ENCODE data around the gene STRN3.
"Not testable (repeated sequence)": the region's sequence is repeated elsewhere in the genome, so short reads cannot be mapped to it uniquely, and the experiment has no call there.

Gene STRN3

GRCh38 chr14:30967364-30968098 is 58.6 kb downstream of the STRN3 start:
- DNase-seq: not testable (repeated sequence)

DNA sequence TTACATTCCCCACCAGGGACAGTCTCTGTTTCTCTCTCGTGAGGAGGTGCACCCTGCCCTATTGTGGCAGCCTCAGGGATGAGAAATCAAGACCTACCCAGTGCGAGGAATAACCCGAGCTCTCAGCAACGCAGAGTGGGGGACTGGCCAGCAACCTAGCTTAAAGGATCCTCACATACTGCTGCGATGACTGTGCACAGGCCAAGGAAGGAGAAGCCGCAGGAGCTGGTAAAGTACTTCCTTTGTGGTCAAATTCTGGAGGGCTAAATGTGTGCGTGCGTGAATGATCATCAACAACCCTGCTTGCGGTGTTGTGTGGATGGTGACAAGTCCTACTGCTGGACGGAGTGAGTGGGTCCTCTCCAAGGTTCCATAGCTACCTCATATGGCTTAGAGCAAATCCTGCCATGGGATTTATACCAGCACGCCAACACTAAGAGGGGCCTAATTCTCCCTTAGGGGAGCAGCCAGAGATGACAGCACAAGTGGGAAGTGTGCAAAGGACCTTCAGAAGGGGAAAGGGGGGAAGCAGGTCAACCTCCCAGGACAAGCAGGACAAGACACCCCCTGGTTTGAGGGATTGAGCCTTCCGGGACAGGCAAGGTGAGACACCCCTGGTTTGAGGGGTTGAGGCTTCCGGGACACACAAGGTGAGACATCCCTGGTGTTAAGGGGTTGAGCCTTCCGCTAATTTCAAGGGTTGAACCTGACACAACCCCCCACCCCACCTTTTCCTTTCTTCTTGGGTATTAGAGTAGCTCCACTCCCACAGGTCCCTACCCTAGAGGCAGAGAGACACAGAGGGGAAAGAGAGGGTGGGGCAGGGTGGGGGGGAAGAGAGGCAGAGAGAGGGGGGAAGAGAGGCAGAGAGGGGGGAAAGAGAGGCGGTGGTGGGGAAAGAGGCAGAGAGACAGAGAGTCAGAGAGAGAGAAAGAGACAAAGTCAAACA is 59.5 kb downstream of the STRN3 start:
- DNase-seq: no peak

- DNase-seq: not testable (repeated sequence)
Measured at GRCh38 chr14:30965861-30966260, 60.3 kb downstream of the STRN3 start.

DNA sequence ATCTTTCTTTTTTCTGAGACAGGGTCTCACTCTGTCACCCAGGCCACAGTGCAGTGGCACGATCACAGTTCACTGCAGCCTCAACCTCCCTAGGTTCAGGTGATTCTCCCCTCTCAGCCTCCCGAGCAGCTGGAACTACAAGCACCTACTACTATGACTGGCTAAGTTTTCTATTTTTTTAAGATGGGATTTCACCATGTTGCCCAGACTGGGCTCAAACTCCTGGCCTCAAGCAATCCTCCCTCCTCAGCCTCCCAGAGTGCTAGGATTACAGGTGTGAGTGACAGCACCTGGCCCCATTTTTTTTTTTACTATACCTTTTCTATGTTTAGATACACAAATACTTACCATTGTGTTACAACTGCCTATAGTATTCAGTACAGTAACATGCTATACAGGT is 63.6 kb downstream of the STRN3 start:
- DNase-seq: not testable (repeated sequence)

DNA sequence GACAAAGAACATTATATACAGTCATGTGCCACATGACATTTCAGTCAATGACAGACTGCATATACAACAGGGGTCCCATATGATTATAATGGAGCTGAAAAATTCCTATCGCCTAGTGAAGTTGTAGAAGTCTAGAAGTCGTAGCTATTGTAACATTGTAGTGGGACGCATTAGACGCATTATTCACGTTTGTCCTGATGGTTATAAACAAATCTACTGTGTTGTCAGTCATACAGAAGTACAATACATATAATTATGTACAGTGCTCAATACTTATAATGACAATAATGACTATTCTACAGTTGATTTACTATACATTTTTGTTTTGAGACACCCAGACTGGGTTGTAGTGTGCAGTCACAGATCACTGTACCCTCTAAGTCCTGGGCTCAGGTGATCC is 64.8 kb downstream of the STRN3 start:
- DNase-seq: no peak

GRCh38 chr14:30960216-30960615 is 66.0 kb downstream of the STRN3 start:
- no peak for DNase-seq

DNA sequence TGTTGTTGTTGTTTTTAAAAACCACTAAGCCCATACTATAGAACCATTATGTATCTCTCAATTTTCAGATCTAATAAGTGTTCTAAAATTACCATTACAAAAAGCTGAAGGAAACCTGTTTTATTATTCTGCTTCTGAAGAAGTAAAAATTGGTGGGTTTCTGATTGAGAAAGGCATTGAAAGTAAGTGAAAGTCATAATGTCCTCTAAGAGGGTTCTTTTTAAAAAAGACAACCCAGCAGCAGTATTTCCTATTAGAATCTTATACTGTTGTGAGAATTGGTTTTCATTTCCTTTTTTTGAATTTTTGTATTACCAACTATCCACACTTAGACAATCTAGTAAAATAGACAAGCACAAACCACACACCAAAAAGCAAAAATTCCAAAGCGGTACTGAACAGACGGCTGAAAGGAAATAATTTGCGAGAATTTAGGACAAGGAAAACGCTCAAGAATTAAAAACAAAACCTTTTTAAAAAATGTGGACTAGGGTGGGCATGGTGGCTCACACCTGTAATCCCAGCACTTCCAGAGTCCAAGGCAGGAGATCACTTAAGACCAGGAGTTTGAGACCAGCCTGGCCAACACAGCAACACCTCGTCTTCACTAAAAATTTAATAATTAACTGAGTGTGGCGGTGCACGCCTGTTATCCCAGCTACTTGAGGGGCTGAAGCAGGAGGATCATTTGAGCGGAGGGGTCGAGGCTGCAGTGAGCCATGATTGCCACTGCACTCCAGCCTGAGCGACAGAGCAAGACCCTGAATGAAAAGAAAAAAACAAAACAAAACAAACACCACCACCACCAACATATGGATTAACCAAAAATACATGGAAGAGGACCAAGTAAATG is 67.4 kb downstream of the STRN3 start:
- DNase-seq: no peak

DNA sequence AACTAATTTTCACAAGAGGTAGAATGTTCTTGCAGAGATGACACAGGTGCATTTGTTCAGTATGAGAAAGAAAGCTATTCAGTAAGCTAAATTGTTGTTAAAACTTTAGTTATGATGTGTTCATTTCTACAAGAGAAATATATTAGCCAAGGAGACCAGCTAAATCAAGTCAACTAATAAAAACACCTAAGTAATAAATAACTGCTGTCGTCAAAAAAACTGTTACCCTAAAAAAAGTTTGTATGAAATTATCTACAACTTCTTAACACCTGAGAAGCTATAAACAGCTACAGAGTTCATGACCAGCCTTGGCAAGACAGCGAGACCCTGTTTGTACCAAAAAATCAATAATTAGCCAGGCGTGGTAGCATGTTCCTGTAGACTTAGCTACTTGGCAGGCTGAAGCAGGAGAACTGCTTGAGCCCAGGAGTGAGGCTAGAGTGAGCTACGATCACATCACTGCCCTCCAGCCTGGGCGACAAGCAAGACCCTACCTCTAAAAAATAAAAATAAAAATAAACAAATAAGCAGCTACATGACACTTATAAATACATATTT is 68.3 kb downstream of the STRN3 start:
- DNase-seq: no peak

DNA sequence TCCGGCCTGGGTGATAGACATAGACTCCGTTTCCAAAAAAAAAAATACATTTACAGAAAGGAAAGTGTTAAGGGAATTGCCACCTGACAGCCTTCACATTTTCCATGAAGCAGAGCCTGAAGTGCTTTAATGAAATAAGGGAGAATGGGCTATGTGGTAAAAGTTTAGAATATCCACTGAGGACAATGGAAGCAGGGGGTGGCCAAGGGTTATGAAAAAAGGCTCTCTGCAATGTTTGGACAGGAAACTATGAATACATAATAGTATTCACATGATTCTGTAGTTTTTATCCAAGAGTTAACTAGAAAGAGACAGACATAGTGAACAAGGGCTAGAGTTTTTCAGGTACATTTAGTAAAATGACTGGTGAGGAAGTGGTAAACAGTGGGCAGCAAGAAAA is 76.5 kb downstream of the STRN3 start:
- no peak for DNase-seq

DNA sequence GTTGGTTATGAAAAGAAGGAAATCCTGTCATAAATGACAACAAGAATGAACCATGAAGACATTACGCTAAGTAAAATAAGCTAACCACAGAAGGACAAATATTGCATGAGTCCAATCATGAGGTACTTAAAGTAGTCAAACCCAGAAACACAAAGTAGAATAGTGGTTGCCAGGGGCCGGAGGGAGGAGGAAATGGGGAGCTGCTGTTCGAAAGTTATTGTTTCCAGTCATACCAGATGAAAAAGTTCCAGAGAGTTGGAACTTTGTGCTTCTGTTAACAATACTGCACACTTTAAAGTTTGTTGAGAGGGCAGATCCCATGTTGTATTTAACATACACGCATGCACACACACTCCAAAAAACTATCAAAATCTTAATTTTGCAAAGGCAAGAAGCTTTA is 82.5 kb downstream of the STRN3 start:
- DNase-seq: no peak

DNA sequence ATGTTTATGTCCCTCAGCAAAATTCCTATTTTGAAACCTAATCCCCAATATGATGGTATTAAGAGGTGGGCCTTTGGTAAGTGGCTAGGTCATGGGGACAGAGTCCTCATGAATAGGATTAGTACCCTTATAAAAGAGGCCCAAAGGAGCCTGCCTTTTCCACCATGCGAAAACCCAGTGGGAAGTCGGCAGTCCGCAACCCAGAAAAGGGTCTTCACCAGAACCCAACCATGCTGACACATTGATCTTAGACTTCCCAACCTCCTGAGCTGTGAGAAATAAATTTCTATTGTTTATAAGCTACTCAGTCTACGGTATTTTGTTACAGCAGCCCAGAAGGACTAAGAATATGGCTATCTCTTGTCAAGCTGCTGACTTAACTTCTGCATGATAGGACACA is 85.3 kb downstream of the STRN3 start:
- DNase-seq: no peak

DNA sequence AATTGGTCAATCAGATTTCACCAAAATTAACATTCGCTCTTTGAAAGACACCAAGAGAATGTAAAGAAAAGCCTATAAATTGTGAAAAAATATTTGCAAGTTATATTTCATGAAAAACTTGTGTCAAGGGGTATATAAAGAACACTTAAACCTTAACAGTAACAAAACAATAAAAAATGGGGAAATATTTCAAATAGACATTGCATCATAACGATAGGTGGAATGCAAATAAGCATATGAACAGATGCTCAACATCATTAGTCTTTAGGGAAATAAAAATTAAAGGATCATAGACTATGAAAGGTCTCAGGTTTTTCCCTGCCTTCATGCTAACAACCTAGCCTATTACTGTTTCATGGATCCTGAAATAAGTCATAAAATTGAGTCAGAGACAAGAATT is 87.6 kb downstream of the STRN3 start:
- DNase-seq: no peak

DNA sequence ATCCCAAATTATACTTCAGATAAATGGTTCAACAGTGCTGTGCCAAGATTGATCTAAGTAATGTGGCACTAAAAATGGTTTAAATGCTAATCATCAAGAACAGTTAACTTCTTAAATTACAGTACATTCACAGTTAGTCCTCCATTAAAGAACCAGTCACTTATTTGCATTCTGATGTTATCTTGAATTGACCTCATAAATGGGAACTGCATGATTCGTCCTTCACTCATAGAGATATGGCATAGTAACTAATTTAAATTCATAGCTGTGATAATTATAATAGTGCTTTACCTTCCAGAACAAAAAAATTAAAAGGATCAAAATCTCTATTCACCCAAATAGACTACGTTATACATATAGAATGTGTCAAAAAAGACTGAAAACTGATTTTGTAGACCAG is 90.7 kb downstream of the STRN3 start:
- no peak for DNase-seq

DNA sequence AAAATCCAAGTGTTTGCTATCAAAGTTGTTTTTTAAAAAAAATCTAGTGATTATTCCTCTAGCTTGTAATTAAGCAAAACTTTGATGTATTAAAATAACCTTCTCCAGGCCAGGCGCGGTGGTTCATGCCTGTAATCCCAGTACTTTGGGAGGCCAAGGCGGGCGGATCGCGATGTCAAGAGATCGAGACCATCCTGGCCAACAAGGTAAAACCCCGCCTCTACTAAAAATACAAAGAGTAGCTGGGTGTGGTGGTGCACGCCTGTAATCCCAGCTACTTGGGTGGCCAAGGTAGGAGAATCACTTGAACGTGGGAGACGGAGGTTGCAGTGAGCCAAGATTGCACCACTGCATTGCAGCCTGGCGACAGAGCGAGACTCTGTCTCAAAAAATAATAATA is 92.2 kb downstream of the STRN3 start:
- not testable (repeated sequence) for DNase-seq

DNA sequence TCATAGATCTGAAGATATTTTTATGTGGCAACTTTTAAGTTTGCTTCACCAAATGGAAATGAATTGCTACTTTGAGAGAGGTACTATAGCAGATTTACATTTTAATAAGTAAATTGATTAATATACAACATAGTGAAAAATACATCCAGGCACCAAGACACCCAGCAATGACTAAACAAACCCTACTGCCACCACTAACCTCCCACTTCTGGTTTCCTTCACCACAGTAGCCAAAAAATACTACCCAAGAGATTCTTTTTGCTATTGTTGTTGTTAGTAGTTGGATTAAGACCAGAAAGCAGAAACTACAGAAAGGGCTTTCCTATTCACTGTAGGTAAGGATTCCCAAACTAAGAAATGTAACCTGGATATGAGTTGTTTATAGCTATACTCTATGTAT is 97.7 kb downstream of the STRN3 start:
- no peak for DNase-seq

DNA sequence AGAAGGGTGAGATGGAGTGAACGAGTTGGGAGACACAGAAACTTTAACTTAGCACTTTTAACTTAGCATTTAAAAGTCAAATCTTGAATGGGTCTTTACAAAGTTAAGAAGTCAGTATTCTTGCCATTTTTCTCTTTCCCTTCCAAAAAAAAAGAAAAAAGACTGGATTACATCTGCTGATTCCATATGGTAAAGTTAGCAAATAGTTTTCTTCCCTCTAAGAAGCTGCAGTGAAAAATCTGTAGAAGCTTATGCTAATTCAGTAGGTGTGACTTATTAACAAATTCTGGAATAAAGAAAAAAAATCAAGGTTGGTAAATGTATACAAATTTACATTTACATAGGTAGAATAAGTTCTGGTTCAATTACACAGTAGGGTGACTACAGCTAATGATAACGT is 100.9 kb downstream of the STRN3 start:
- no peak for DNase-seq

GRCh38 chr14:30921788-30922187 is 104.4 kb downstream of the STRN3 start:
- no peak for DNase-seq

DNA sequence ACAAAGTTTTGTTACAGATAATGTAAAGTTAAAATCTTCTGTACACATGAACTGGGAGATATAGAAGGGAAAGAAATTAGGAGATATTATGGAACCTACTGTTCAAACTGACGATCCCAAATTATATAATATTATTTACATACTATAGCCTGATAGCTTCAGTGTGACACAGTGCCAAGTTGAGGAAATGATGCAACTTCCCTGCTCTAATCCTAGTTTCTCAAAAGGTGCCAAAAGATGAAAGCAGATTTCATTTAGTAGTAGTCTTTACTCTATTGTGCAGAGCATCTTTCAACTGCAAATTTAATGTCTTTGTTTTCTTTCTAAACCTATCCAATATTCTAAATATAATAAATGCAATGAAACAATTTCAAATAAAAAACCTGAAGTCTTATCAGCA is 104.9 kb downstream of the STRN3 start:
- no peak for DNase-seq

DNA sequence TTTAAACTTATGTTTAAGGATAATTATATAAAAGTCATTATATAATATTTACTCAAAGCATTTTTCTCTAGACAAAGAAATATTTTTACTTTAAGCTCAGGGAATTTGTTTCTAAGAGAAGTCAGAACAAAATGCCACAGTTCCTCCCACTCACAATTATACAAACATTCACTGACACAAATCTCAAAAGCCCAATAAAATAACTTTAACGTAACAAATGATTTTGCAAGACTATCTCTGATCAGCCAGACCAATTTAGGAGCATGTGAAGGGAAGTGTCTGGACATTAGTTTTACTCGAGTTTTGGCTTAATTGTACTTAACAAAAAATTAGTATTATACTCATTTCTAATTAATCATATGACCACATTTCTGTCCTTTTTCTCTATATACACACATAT is 110.6 kb downstream of the STRN3 start:
- no peak for DNase-seq

- no peak for DNase-seq
Measured at GRCh38 chr14:30914812-30915211, 111.4 kb downstream of the STRN3 start.

DNA sequence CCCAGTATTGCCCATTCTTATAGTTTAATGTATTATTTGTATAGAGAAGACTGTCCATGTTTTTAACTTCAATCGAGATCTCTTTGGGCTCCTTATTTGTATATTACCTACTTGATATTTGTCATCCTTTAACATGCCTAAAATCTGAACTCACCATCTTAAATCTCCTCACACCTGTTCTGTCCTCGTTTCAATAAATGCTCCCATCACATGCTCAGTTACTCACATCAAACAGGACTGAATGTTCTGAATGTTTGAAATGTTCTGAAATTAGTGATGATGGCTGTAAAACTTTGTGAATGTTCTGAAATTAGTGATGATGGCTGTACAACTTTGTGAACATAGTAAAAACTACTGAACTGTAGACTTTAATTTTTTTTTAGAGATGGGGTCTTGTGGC is 117.4 kb downstream of the STRN3 start:
- no peak for DNase-seq

DNA sequence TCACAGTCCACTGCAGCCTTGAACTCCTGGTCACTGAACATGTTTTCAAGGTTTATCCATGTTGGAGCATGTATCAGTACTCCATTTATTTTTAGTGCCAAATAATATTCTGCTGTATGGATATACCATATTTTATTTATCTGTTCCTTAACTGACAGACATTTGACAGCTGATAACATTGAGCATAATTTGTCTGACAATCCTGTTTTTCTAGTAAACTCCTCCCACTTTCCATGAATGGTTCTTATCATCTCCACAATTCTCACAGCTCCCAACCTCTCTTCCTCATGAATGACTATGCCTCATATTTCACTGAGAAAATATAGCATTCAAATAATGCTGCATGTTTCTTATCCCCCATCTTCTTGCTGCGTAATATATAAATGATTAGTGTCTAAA is 118.5 kb downstream of the STRN3 start:
- no peak for DNase-seq
